ENCODE measurements around the gene IL6.

DNA sequence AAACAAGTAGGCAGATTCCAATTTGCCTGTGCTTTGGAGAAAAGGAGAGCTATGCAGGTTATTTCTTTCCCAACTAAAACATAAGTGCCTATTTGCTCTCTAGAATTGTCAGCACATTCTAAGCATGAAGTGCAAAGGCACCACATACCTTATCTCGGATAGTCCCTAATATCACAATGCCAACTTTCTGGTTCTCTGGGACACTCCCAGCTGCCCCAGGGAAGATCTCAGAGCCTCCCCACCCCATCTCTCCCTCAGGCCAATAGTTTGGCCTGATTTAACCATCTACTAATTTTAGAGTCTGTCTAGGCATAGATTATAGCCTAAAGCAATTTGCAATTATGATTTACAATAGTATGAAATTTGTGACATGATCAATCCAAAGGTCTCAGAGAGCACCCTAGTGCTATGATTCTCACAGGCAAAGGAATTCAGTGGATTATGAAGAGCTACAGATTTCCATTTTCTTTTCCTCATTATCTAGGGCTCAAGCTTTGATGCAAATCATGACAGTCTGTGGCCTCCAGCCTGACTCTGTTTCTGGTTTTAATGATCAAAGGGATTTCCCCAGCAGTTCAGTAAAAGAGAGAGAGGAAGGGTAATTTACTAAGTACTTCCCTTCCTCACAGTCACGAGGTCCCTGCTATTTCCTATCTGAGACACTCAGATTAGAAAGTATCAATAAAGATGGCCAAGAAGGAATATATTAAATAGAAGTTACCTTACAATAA lies 29.0 kb upstream of the IL6 start:
- TF ChIP-seq, protein P1, sequence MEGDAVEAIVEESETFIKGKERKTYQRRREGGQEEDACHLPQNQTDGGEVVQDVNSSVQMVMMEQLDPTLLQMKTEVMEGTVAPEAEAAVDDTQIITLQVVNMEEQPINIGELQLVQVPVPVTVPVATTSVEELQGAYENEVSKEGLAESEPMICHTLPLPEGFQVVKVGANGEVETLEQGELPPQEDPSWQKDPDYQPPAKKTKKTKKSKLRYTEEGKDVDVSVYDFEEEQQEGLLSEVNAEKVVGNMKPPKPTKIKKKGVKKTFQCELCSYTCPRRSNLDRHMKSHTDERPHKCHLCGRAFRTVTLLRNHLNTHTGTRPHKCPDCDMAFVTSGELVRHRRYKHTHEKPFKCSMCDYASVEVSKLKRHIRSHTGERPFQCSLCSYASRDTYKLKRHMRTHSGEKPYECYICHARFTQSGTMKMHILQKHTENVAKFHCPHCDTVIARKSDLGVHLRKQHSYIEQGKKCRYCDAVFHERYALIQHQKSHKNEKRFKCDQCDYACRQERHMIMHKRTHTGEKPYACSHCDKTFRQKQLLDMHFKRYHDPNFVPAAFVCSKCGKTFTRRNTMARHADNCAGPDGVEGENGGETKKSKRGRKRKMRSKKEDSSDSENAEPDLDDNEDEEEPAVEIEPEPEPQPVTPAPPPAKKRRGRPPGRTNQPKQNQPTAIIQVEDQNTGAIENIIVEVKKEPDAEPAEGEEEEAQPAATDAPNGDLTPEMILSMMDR (IDR thresholded peaks at IDR 0.05 in 2 of 3, conservative IDR thresholded peaks at IDR 0.05 in 1 of 3; ENCODE audit: control insufficient read depth in 2 of 3, extremely low read depth in 1 of 3, insufficient read depth in 1 of 3, low read depth in 3 of 3, low read length in 3 of 3), result no peak
- TF ChIP-seq E2F4 (IDR thresholded peaks at IDR 0.05; ENCODE audit: low read depth, low read length) (no peak), POLR2A (IDR thresholded peaks at IDR 0.05; ENCODE audit: low read depth, low read length) (no peak), RAD51 (IDR thresholded peaks at IDR 0.05) (no peak), EZH2 (IDR thresholded peaks at IDR 0.05; ENCODE audit: borderline replicate concordance, control insufficient read depth, low read depth, low read length) (no peak), TCF3 (IDR thresholded peaks at IDR 0.05; ENCODE audit: borderline replicate concordance, insufficient read depth, low read depth, low read length) (no peak), EP300 (IDR thresholded peaks at IDR 0.05; ENCODE audit: borderline replicate concordance in 1 of 2, control insufficient read depth in 1 of 2, low read depth in 2 of 2, low read length in 2 of 2) (no peak), MYC (IDR thresholded peaks at IDR 0.05; ENCODE audit: insufficient read depth, insufficient read length, insufficient replicate concordance, low read length, severe bottlenecking) (no peak), GATAD2B (conservative IDR thresholded peaks at IDR 0.05; ENCODE audit: low read depth) (no peak)
